Uterus (tissue), 4 donors: ENCODE data around the gene CAP1. TPM values are rescaled to one million over a fixed set of nuclear protein-coding genes. Genes with fewer than 3 reads are reported as not detected.

Experiments used
- DNase-seq, 2 donors: peaks; one replicate each; pipeline ENCODE4 v3.0.0-alpha.2; 2019 to 2020
- H3K27ac ChIP-seq, 2 donors: fragments of 200-600 bp; sonication (generic); 1 replicate in 1 of 2; 2 replicates in 1 of 2; pipeline ENCODE4 v1.5.1; 2016 to 2018
- H3K27me3 ChIP-seq, 2 donors: fragments of 200-600 bp; sonication (generic); one replicate each; pipeline ENCODE4 v1.5.1; 2018 to 2019; ENCODE audit warnings: control low read depth in 1 of 2
- H3K36me3 ChIP-seq, 2 donors: fragments of 200-600 bp; sonication (generic); one replicate each; pipeline ENCODE4 v1.5.1; 2019; ENCODE audit warnings: control low read depth in 1 of 2
- H3K4me1 ChIP-seq, 2 donors: fragments of 200-600 bp; sonication (generic); one replicate each; pipeline ENCODE4 v1.5.1; 2018 to 2019; ENCODE audit warnings: control low read depth in 1 of 2
- H3K4me3 ChIP-seq, 2 donors: fragments of 200-600 bp; sonication (generic); 1 replicate in 1 of 2; 2 replicates in 1 of 2; pipeline ENCODE4 v1.5.1; 2018 to 2019; ENCODE audit warnings: mild to moderate bottlenecking in 1 of 2
- H3K9me3 ChIP-seq, 2 donors: fragments of 200-600 bp; sonication (generic); one replicate each; pipeline ENCODE4 v1.5.1; 2019; ENCODE audit warnings: control low read depth in 1 of 2
- CTCF ChIP-seq, 4 experiments: fragments of 200-600 bp in 2 of 4; fragments of 450-650 bp in 2 of 4; sonication (generic) in 2 of 4; IDR thresholded peaks; one replicate each; pipeline ENCODE4 v1.5.1; 2016 to 2019; ENCODE audit warnings: antibody characterized with exemption in 4 of 4, mild to moderate bottlenecking in 2 of 4, moderate library complexity in 1 of 4
- POLR2A ChIP-seq, 2 donors: fragments of 450-650 bp; IDR thresholded peaks; one replicate each; pipeline ENCODE4 v1.6.1; 2016; ENCODE audit warnings: antibody characterized with exemption in 2 of 2, mild to moderate bottlenecking in 1 of 2, moderate library complexity in 1 of 2
- intact Hi-C: fragments of 100-400 bp; cut with DNase I; formaldehyde crosslinking; loops from one replicate; pipeline ENCODE4 v1.15.1; 2023; ENCODE audit warnings: low total_unique reads
- total RNA-seq, 4 donors: library from RNA; depleted of rRNA in 3 of 4; stranded (reverse); fragments of >200 nt in 3 of 4; gene quantifications; one replicate each; pipeline versions ENCODE4 v1.1.0 to v1.2.4, GENCODE V29; 2014 to 2023
- donor health status: DM: yes; HTN: yes; CAD: no.

The CAP1 gene
- total RNA-seq, 4 donors from 2014 or later: 136 to 298 (median 224) TPM

- no peak for DNase-seq
- H3K27me3 ChIP-seq: no peaks in the 10 kb centered on the region
- no peak overlapping the region for H3K4me3 ChIP-seq
- H3K9me3 ChIP-seq: no peaks in the 10 kb centered on the region
- intact Hi-C loops: no loop called here
- TF ChIP-seq POLR2A (IDR thresholded peaks at IDR 0.05): no peak
- TF ChIP-seq CTCF (IDR thresholded peaks at IDR 0.05): no peak
- no peak overlapping the region for H3K27ac ChIP-seq
- H3K4me1 ChIP-seq: peaks cover 0 to 21% of the 10 kb centered on the region in 2 donors
- H3K36me3 ChIP-seq: no peaks in the 10 kb centered on the region
Measured at GRCh38 chr1:40045182-40045581, 4.7 kb downstream of the CAP1 start.

GRCh38 chr1:40045766-40046165, 5.2 kb downstream of the CAP1 start:
- DNase-seq: no peak
- H3K4me1 ChIP-seq: peaks cover 0 to 21% of the 10 kb centered on the region in 2 donors
- intact Hi-C loops: no loop called here
- no peak overlapping the region for H3K4me3 ChIP-seq
- H3K9me3 ChIP-seq: no peaks in the 10 kb centered on the region
- H3K27ac ChIP-seq: no peak overlapping the region
- H3K27me3 ChIP-seq: no peaks in the 10 kb centered on the region
- no peaks in the 10 kb centered on the region for H3K36me3 ChIP-seq
- TF ChIP-seq POLR2A (IDR thresholded peaks at IDR 0.05) (no peak), CTCF (IDR thresholded peaks at IDR 0.05) (no peak)

- peaks cover 0 to 13% of the 10 kb centered on the region in 2 donors for H3K4me1 ChIP-seq
- H3K27ac ChIP-seq: peak overlapping the region in 1 of 2 donors; percentile 25
- H3K36me3 ChIP-seq: no peaks in the 10 kb centered on the region
- intact Hi-C loops: no loop called here
- no peaks in the 10 kb centered on the region for H3K27me3 ChIP-seq
- TF ChIP-seq POLR2A (IDR thresholded peaks at IDR 0.05) (no peak), CTCF (IDR thresholded peaks at IDR 0.05) (no peak)
- no peak overlapping the region for H3K4me3 ChIP-seq
- no peaks in the 10 kb centered on the region for H3K9me3 ChIP-seq
- DNase-seq: no peak
Measured at GRCh38 chr1:40047276-40047675, 6.7 kb downstream of the CAP1 start.

GRCh38 chr1:40047769-40048168, 7.2 kb downstream of the CAP1 start:
- Histone ChIP-seq H3K4me1 (peaks cover 0 to 9% of the 10 kb centered on the region in 2 donors), H3K36me3 (no peaks in the 10 kb centered on the region), H3K4me3 (no peak overlapping the region), H3K27ac (peak overlapping the region in 1 of 2 donors; percentile 25), H3K9me3 (no peaks in the 10 kb centered on the region), H3K27me3 (no peaks in the 10 kb centered on the region)
- intact Hi-C loops: no loop called here
- DNase-seq: no peak
- TF ChIP-seq POLR2A (IDR thresholded peaks at IDR 0.05) (no peak), CTCF (IDR thresholded peaks at IDR 0.05) (no peak)

GRCh38 chr1:40049725-40050124, 9.2 kb downstream of the CAP1 start:
- H3K4me3 ChIP-seq: no peak overlapping the region
- no peaks in the 10 kb centered on the region for H3K27me3 ChIP-seq
- no peaks in the 10 kb centered on the region for H3K36me3 ChIP-seq
- no peak for DNase-seq
- intact Hi-C loops: no loop called here
- H3K9me3 ChIP-seq: no peaks in the 10 kb centered on the region
- H3K27ac ChIP-seq: peak overlapping the region; percentile 18 to 58
- TF ChIP-seq POLR2A (IDR thresholded peaks at IDR 0.05): no peak
- TF ChIP-seq CTCF (IDR thresholded peaks at IDR 0.05): no peak
- H3K4me1 ChIP-seq: peaks cover 0 to 9% of the 10 kb centered on the region in 2 donors
